ENCODE measurements around the gene MYO18B.
"Not testable (repeated sequence)": the region's sequence is repeated elsewhere in the genome, so short reads cannot be mapped to it uniquely, and the experiment has no call there.

MYO18B gene

GRCh38 chr22:25942856-25943411 is 200.9 kb downstream of the MYO18B start:
- no peak for DNase-seq (ENCODE audit: low read depth)

GRCh38 chr22:25950111-25950510 is 208.1 kb downstream of the MYO18B start:
- no peak for DNase-seq (ENCODE audit: low read depth)

- no peak for DNase-seq (ENCODE audit: low read depth)
Observed at GRCh38 chr22:25953276-25953675, 211.3 kb downstream of the MYO18B start.

- no peak for DNase-seq (ENCODE audit: low read depth)
Observed at GRCh38 chr22:25953919-25954318, 211.9 kb downstream of the MYO18B start.

GRCh38 chr22:25955323-25955722 is 213.3 kb downstream of the MYO18B start:
- DNase-seq (ENCODE audit: low read depth) = no peak

GRCh38 chr22:25956801-25957200 is 214.8 kb downstream of the MYO18B start:
- DNase-seq (ENCODE audit: low read depth) = no peak

GRCh38 chr22:25959818-25960774 is 218.1 kb downstream of the MYO18B start:
- no peak for DNase-seq (ENCODE audit: low read depth)

GRCh38 chr22:25961699-25962098 is 219.7 kb downstream of the MYO18B start:
- DNase-seq (ENCODE audit: low read depth) = no peak

- DNase-seq (ENCODE audit: low read depth) = no peak
Observed at GRCh38 chr22:25962711-25963110, 220.7 kb downstream of the MYO18B start.

GRCh38 chr22:25964961-25965730 is 223.2 kb downstream of the MYO18B start:
- no peak for DNase-seq (ENCODE audit: low read depth)

- DNase-seq (ENCODE audit: low read depth) = no peak
Observed at GRCh38 chr22:25966448-25966913, 224.5 kb downstream of the MYO18B start.

- no peak for DNase-seq (ENCODE audit: low read depth)
Observed at GRCh38 chr22:25969286-25969685, 227.3 kb downstream of the MYO18B start.

- DNase-seq (ENCODE audit: low read depth) = no peak
Observed at GRCh38 chr22:25969901-25970300, 227.9 kb downstream of the MYO18B start.

- DNase-seq (ENCODE audit: low read depth) = no peak
Observed at GRCh38 chr22:25970374-25970911, 228.5 kb downstream of the MYO18B start.

GRCh38 chr22:25970999-25971811 is 229.2 kb downstream of the MYO18B start:
- no peak for DNase-seq (ENCODE audit: low read depth)

GRCh38 chr22:25972397-25972796 is 230.4 kb downstream of the MYO18B start:
- no peak for DNase-seq (ENCODE audit: low read depth)

- no peak for DNase-seq (ENCODE audit: low read depth)
Observed at GRCh38 chr22:25976356-25976755, 234.4 kb downstream of the MYO18B start.

GRCh38 chr22:25979968-25980367 is 238.0 kb downstream of the MYO18B start:
- no peak for DNase-seq (ENCODE audit: low read depth)

GRCh38 chr22:25984911-25985310 is 242.9 kb downstream of the MYO18B start:
- DNase-seq (ENCODE audit: low read depth) = not testable (repeated sequence)

GRCh38 chr22:25987948-25988347 is 246.0 kb downstream of the MYO18B start:
- DNase-seq (ENCODE audit: low read depth) = no peak

- no peak for DNase-seq (ENCODE audit: low read depth)
Observed at GRCh38 chr22:25990940-25991339, 249.0 kb downstream of the MYO18B start.
